Mesenchymal stem cell (in vitro differentiated cells and primary cell): Measurements from ENCODE around the gene RPP25.

Experiments used
- DNase-seq: peaks from one replicate; pipeline ENCODE4 v3.0.0-alpha.2; 2013
- H2AFZ ChIP-seq: one replicate; pipeline ENCODE4 v1.6.1; 2013; ENCODE audit warnings: low read depth, mild to moderate bottlenecking, control low read depth, inconsistent platforms, low read length, moderate library complexity
- H2AK5ac ChIP-seq: 2 replicates; pipeline ENCODE4 v1.6.1; 2013; ENCODE audit warnings: low read length, moderate library complexity, mild to moderate bottlenecking, inconsistent platforms; ENCODE audit not compliant: severe bottlenecking
- H2BK120ac ChIP-seq: one replicate; pipeline ENCODE4 v1.6.1; 2013; ENCODE audit warnings: low read depth, mild to moderate bottlenecking, inconsistent platforms, low read length, moderate library complexity
- H2BK12ac ChIP-seq, 2 experiments: one replicate each; pipeline ENCODE4 v1.6.1; 2013; ENCODE audit warnings: inconsistent platforms in 2 of 2, low read length in 2 of 2, mild to moderate bottlenecking in 2 of 2, moderate library complexity in 2 of 2, control low read depth in 1 of 2
- H2BK15ac ChIP-seq: one replicate; pipeline ENCODE4 v1.6.1; 2013; ENCODE audit warnings: mild to moderate bottlenecking, low read depth, inconsistent platforms; ENCODE audit not compliant: poor library complexity, severe bottlenecking
- H2BK5ac ChIP-seq: 2 replicates; pipeline ENCODE4 v1.6.1; 2013; ENCODE audit warnings: low read depth, mild to moderate bottlenecking, low read length, control low read depth, inconsistent platforms; ENCODE audit not compliant: poor library complexity, severe bottlenecking
- H3K14ac ChIP-seq, 2 experiments: one replicate each; pipeline ENCODE4 v1.6.1; 2013; ENCODE audit warnings: inconsistent platforms in 2 of 2, low read length in 2 of 2, control low read depth in 1 of 2, mild to moderate bottlenecking in 1 of 2, moderate library complexity in 1 of 2
- H3K18ac ChIP-seq, 2 experiments: one replicate each; pipeline ENCODE4 v1.6.1; 2013; ENCODE audit warnings: inconsistent platforms in 2 of 2, low read length in 2 of 2, control low read depth in 1 of 2, low read depth in 1 of 2, mild to moderate bottlenecking in 1 of 2
- H3K23ac ChIP-seq, 2 experiments: one replicate each; pipeline ENCODE4 v1.6.1; 2013; ENCODE audit warnings: inconsistent platforms in 2 of 2, low read length in 2 of 2, mild to moderate bottlenecking in 2 of 2, moderate library complexity in 2 of 2, control low read depth in 1 of 2
- H3K27ac ChIP-seq: 2 replicates; pipeline ENCODE4 v1.5.1; 2013; ENCODE audit warnings: mild to moderate bottlenecking, moderate library complexity, low read length, control low read depth, inconsistent platforms; ENCODE audit not compliant: poor library complexity, severe bottlenecking
- H3K27me3 ChIP-seq, 2 experiments: 2 replicates each; pipeline versions ENCODE4 v1.6.1 to v1.7.0; 2013; ENCODE audit warnings: low read length in 2 of 2, mild to moderate bottlenecking in 2 of 2, moderate library complexity in 2 of 2, control low read depth in 1 of 2, inconsistent platforms in 1 of 2; ENCODE audit not compliant: control insufficient read depth in 1 of 2, insufficient read depth in 1 of 2
- H3K36me3 ChIP-seq, 2 experiments: 2 replicates each; pipeline versions ENCODE4 v1.6.1 to v1.7.0; 2013; ENCODE audit warnings: low read length in 2 of 2, control low read depth in 1 of 2, inconsistent platforms in 1 of 2, low read depth in 1 of 2, mild to moderate bottlenecking in 1 of 2; ENCODE audit not compliant: insufficient read depth in 2 of 2, control insufficient read depth in 1 of 2
- H3K4ac ChIP-seq, 2 experiments: one replicate each; pipeline ENCODE4 v1.6.1; 2013; ENCODE audit warnings: inconsistent platforms in 2 of 2, low read length in 2 of 2, mild to moderate bottlenecking in 2 of 2, moderate library complexity in 2 of 2, control low read depth in 1 of 2, low read depth in 1 of 2
- H3K4me1 ChIP-seq: 2 replicates; pipeline ENCODE4 v1.6.1; 2013; ENCODE audit warnings: low read depth, low read length, control low read depth; ENCODE audit not compliant: control insufficient read depth, insufficient read depth
- H3K4me2 ChIP-seq: 2 replicates; pipeline ENCODE4 v1.6.1; 2013; ENCODE audit warnings: low read length, mild to moderate bottlenecking, inconsistent platforms; ENCODE audit not compliant: poor library complexity, severe bottlenecking
- H3K4me3 ChIP-seq, 2 experiments: 2 replicates each; pipeline versions ENCODE4 v1.5.1 to v1.7.0; 2013; ENCODE audit warnings: low read length in 2 of 2, mild to moderate bottlenecking in 2 of 2, control low read depth in 1 of 2, low read depth in 1 of 2; ENCODE audit not compliant: insufficient read depth in 1 of 2
- H3K79me1 ChIP-seq: replicated peaks from 2 replicates; pipeline ENCODE4 v1.6.1; 2013; ENCODE audit warnings: mild to moderate bottlenecking, control low read depth, low read length, inconsistent platforms; ENCODE audit not compliant: poor library complexity, severe bottlenecking
- H3K9ac ChIP-seq: 2 replicates; pipeline ENCODE4 v1.7.0; 2013; ENCODE audit warnings: mild to moderate bottlenecking, low read length, moderate library complexity
- H3K9me3 ChIP-seq: 2 replicates; pipeline ENCODE4 v1.7.0; 2013; ENCODE audit warnings: mild to moderate bottlenecking, low read length; ENCODE audit not compliant: control insufficient read depth
- H4K8ac ChIP-seq: one replicate; pipeline ENCODE4 v1.6.1; 2013; ENCODE audit warnings: inconsistent platforms, mild to moderate bottlenecking, low read length, moderate library complexity
- H4K91ac ChIP-seq: one replicate; pipeline ENCODE4 v1.6.1; 2013; ENCODE audit warnings: mild to moderate bottlenecking, low read length, inconsistent platforms
- WGBS: methylation state at CpG from one replicate; pipeline ENCODE4 v1.1.7; 2013; ENCODE audit warnings: mixed read lengths; 5-methylcytosine and 5-hydroxymethylcytosine counted together

The RPP25 gene

DNA sequence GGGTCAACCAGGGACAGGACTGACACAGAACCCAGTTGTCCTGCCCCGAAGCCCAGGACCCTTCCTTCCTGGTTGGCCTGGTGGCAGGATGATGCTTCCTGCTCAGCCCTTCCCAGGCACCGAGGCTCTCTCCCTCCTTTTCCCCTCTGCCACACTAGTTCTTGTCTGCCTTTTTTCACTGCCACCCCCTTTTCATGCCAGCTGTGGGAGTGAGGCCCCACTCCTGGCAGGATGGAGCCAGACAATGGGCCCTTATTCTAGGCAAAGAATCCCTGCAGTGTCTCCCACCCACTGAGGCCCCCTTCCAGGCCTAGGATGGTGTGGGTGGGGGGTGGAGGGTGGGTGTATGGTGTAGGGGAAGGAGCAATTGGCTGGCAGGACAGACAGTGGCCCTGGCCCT, 37.7 kb upstream of the RPP25 start:
- Histone ChIP-seq H2AK5ac (no peak overlapping the region), H2AFZ (no peak overlapping the region)
- 46% methylated on average over 2 of the region's 2 CpGs for WGBS

DNA sequence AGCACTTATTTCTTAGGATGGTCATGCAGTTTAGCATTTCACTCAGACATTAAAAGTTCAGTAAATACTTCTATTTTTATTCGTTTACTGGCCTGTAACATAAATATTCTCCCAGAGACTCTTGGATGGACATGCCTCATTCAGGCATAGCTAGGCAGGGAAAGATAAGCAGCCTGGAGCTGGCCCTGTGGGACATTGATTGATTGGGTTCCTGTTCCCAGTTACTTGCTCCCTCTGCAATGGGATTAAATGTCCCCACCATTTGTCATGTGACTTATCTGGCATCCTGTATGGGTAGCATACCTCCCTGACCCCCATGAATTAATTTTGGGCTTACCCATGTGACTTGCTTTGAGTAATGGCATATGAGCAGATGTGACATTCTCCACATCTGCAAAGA, 36.0 kb upstream of the RPP25 start:
- H3K27me3 ChIP-seq, result peaks cover 23 to 25% of the 10 kb centered on the region in 2 experiments
- H2BK5ac ChIP-seq, result no peak overlapping the region
- no peak overlapping the region for H2AFZ ChIP-seq
- H3K14ac ChIP-seq, result no peak overlapping the region
- no peak overlapping the region for H3K27ac ChIP-seq
- peaks cover 15% of the 10 kb centered on the region for H3K4me1 ChIP-seq
- no peak overlapping the region for H3K23ac ChIP-seq
- H3K18ac ChIP-seq, result no peak overlapping the region
- H2BK12ac ChIP-seq, result no peak overlapping the region
- H3K4ac ChIP-seq, result no peak overlapping the region
- H3K4me3 ChIP-seq, result no peak overlapping the region
- no peaks in the 10 kb centered on the region for H3K36me3 ChIP-seq
- H2AK5ac ChIP-seq, result no peak overlapping the region
- no peak overlapping the region for H3K9ac ChIP-seq
- H3K9me3 ChIP-seq, result peaks cover 4% of the 10 kb centered on the region
- no peak for DNase-seq
- H4K91ac ChIP-seq, result no peak overlapping the region
- no peaks in the 10 kb centered on the region for H3K79me1 ChIP-seq
- no peak overlapping the region for H4K8ac ChIP-seq
- no peak overlapping the region for H3K4me2 ChIP-seq
- 25% methylated on average over 1 of the region's 1 CpG for WGBS
- no peak overlapping the region for H2BK15ac ChIP-seq
- H2BK120ac ChIP-seq, result no peak overlapping the region

More for the DNA sequence above, 37.7 kb upstream of the RPP25 start:
- peaks cover 8% of the 10 kb centered on the region for H3K9me3 ChIP-seq
- H3K36me3 ChIP-seq, result no peaks in the 10 kb centered on the region
- no peak overlapping the region for H3K18ac ChIP-seq
- DNase-seq, result no peak
- no peak overlapping the region for H4K8ac ChIP-seq
- no peak overlapping the region for H3K23ac ChIP-seq
- no peak overlapping the region for H4K91ac ChIP-seq
- no peak overlapping the region for H3K14ac ChIP-seq
- no peak overlapping the region for H2BK5ac ChIP-seq
- H3K4me2 ChIP-seq, result no peak overlapping the region
- peaks cover 27 to 35% of the 10 kb centered on the region in 2 experiments for H3K27me3 ChIP-seq
- H2BK120ac ChIP-seq, result no peak overlapping the region
- H3K4me3 ChIP-seq, result no peak overlapping the region
- H2BK12ac ChIP-seq, result no peak overlapping the region
- H3K4me1 ChIP-seq, result peaks cover 15% of the 10 kb centered on the region
- H3K27ac ChIP-seq, result no peak overlapping the region
- H3K9ac ChIP-seq, result no peak overlapping the region
- no peaks in the 10 kb centered on the region for H3K79me1 ChIP-seq
- H2BK15ac ChIP-seq, result no peak overlapping the region
- H3K4ac ChIP-seq, result no peak overlapping the region

DNA sequence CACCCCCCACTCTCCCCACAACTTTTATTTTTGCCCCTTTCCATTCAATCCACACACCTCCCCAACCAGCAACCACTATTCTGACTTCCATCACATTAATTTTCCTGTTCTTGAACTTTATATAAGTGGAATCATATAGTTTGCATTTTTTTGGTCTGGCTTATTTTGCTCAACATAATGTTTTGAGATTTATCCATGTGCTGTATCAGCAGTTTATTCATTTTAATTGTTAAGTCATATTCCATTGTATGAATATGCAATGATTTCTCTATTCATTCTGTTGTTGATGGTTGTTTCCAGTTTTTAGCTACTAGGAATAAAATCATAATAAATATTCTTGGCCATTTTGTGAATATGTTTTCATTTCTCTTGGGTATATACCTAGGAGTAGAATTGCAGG, 33.0 kb upstream of the RPP25 start:
- Histone ChIP-seq H3K27me3 (peaks cover 16 to 20% of the 10 kb centered on the region in 2 experiments), H3K9ac (no peak overlapping the region), H3K79me1 (no peaks in the 10 kb centered on the region)

DNA sequence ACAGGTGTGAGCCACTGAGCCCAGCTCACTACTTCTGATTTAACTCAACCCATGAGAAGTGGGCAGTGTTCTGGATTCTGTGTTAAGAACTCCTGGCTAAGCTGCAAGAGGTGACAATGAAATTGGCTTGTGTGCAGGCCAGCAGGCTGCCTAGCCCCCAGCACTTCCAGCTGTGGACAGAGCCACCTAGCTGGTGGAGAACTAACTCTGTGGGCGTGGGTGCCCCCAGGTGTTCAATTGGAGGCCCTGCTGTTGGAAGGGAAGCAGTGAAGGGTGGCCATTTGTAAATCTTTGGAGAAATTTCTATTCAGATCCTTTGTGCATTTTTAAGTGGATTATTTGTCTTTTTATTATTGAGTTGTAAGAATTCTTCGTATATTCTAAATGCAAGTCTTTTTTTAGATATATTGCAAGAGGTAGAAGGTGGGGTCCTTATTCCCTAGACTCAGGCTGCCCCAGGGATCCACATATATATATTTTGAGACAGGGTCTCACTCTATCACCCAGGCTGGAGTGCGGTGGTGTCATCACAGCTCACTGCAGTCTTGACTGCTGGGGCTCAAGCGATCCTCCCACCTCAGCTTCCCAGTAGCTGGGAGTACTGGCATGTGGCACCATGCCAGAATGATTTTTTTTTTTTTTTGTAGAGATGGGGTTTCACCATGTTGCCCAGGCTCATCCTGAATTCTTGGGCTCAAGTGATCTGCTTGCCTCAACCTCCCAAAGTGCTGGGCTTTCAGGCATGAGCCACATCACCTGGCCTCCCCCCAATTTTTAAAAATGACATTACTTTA, 31.6 kb upstream of the RPP25 start:
- Histone ChIP-seq H2AFZ (no peak overlapping the region), H2AK5ac (no peak overlapping the region), H4K8ac (no peak overlapping the region), H3K36me3 (no peaks in the 10 kb centered on the region), H3K9me3 (no peaks in the 10 kb centered on the region), H2BK12ac (no peak overlapping the region), H3K14ac (no peak overlapping the region), H3K27ac (no peak overlapping the region), H2BK15ac (no peak overlapping the region), H4K91ac (no peak overlapping the region), H3K4me3 (no peak overlapping the region), H3K79me1 (no peaks in the 10 kb centered on the region), H3K9ac (no peak overlapping the region), H2BK120ac (no peak overlapping the region), H3K27me3 (peaks cover 13 to 22% of the 10 kb centered on the region in 2 experiments), H2BK5ac (no peak overlapping the region), H3K18ac (no peak overlapping the region), H3K4ac (no peak overlapping the region), H3K4me2 (no peak overlapping the region), H3K4me1 (no peaks in the 10 kb centered on the region), H3K23ac (no peak overlapping the region)
- DNase-seq, result peak; percentile 35
- WGBS, result 64% methylated on average over 3 of the region's 4 CpGs

More for the DNA sequence above, 33.0 kb upstream of the RPP25 start:
- Histone ChIP-seq H3K9me3 (no peaks in the 10 kb centered on the region), H2BK12ac (no peak overlapping the region), H3K27ac (no peak overlapping the region), H3K4me1 (no peaks in the 10 kb centered on the region), H2AFZ (no peak overlapping the region), H3K4ac (no peak overlapping the region), H2BK5ac (no peak overlapping the region), H3K4me2 (no peak overlapping the region), H3K4me3 (no peak overlapping the region), H3K14ac (no peak overlapping the region), H4K91ac (no peak overlapping the region), H2AK5ac (no peak overlapping the region), H3K18ac (no peak overlapping the region), H3K36me3 (no peaks in the 10 kb centered on the region), H3K23ac (no peak overlapping the region), H2BK15ac (no peak overlapping the region), H4K8ac (no peak overlapping the region), H2BK120ac (no peak overlapping the region)
- no peak for DNase-seq
